ENCODE results near the gene IQCK. TPM values are rescaled to one million over a fixed set of nuclear protein-coding genes. Genes with fewer than 3 reads are reported as not detected.
"Not testable (repeated sequence)": the region's sequence is repeated elsewhere in the genome, so short reads cannot be mapped to it uniquely, and the experiment has no call there.

IQCK gene
- total RNA-seq, 2 donors from 2014 or later = 17.5 to 18.1 TPM

- no peak overlapping the region for H3K4me3 ChIP-seq
- H3K27ac ChIP-seq = no peak overlapping the region
- ATAC-seq (ENCODE audit: insufficient number of reproducible peaks, low FRiP score, low read depth) (no peak), DNase-seq (ENCODE audit: low spot score) (no peak)
- H3K4me1 ChIP-seq (ENCODE audit: control insufficient read depth in 1 of 2, low read depth in 2 of 2) = no peaks in the 10 kb centered on the region
- H3K9me3 ChIP-seq = no peaks in the 10 kb centered on the region
- no peaks in the 10 kb centered on the region for H3K27me3 ChIP-seq (replicated peaks; ENCODE audit: insufficient read depth)
- TF ChIP-seq CTCF (IDR thresholded peaks at IDR 0.05) = no peak
- no peaks in the 10 kb centered on the region for H3K36me3 ChIP-seq
These were observed 67.0 kb downstream of the IQCK start for GRCh38 chr16:19785081-19785480.

GRCh38 chr16:19785512-19786130 lies 67.5 kb downstream of the IQCK start:
- Histone ChIP-seq H3K4me1 (ENCODE audit: control insufficient read depth in 1 of 2, low read depth in 2 of 2) (no peaks in the 10 kb centered on the region), H3K4me3 (no peak overlapping the region), H3K36me3 (no peaks in the 10 kb centered on the region), H3K27ac (no peak overlapping the region), H3K27me3 (replicated peaks; ENCODE audit: insufficient read depth) (no peaks in the 10 kb centered on the region), H3K9me3 (no peaks in the 10 kb centered on the region)
- DNase-seq (ENCODE audit: low spot score) (no peak), ATAC-seq (ENCODE audit: insufficient number of reproducible peaks, low FRiP score, low read depth) (no peak)
- TF ChIP-seq CTCF (IDR thresholded peaks at IDR 0.05) = no peak

- not testable (repeated sequence) for H3K9me3 ChIP-seq; ATAC-seq (ENCODE audit: insufficient number of reproducible peaks, low FRiP score, low read depth); H3K4me1 ChIP-seq (ENCODE audit: control insufficient read depth in 1 of 2, low read depth in 2 of 2); H3K4me3 ChIP-seq; DNase-seq (ENCODE audit: low spot score); H3K27me3 ChIP-seq (replicated peaks; ENCODE audit: insufficient read depth); H3K36me3 ChIP-seq; H3K27ac ChIP-seq
These were observed 83.3 kb downstream of the IQCK start for GRCh38 chr16:19801369-19801768.

GRCh38 chr16:19801824-19802223 lies 83.8 kb downstream of the IQCK start:
- not testable (repeated sequence) for H3K9me3 ChIP-seq; H3K4me1 ChIP-seq (ENCODE audit: control insufficient read depth in 1 of 2, low read depth in 2 of 2); H3K36me3 ChIP-seq; DNase-seq (ENCODE audit: low spot score); H3K27ac ChIP-seq; H3K27me3 ChIP-seq (replicated peaks; ENCODE audit: insufficient read depth); ATAC-seq (ENCODE audit: insufficient number of reproducible peaks, low FRiP score, low read depth); H3K4me3 ChIP-seq

GRCh38 chr16:19802612-19803011 lies 84.5 kb downstream of the IQCK start:
- ATAC-seq (ENCODE audit: insufficient number of reproducible peaks, low FRiP score, low read depth) (no peak), DNase-seq (ENCODE audit: low spot score) (no peak)
- H3K27me3 ChIP-seq (replicated peaks; ENCODE audit: insufficient read depth) = no peaks in the 10 kb centered on the region
- H3K27ac ChIP-seq = no peak overlapping the region
- H3K9me3 ChIP-seq = no peaks in the 10 kb centered on the region
- no peak overlapping the region for H3K4me3 ChIP-seq
- H3K4me1 ChIP-seq (ENCODE audit: control insufficient read depth in 1 of 2, low read depth in 2 of 2) = peaks cover 0 to 7% of the 10 kb centered on the region in 2 donors
- TF ChIP-seq CTCF (IDR thresholded peaks at IDR 0.05) = no peak
- no peaks in the 10 kb centered on the region for H3K36me3 ChIP-seq

- no peak for ATAC-seq (ENCODE audit: insufficient number of reproducible peaks, low FRiP score, low read depth)
- no peak overlapping the region for H3K4me3 ChIP-seq
- no peak overlapping the region for H3K27ac ChIP-seq
These were observed 86.7 kb downstream of the IQCK start for GRCh38 chr16:19804538-19805323.

More at GRCh38 chr16:19804538-19805323, 86.7 kb downstream of the IQCK start:
- no peak for DNase-seq (ENCODE audit: low spot score)
- no peak for TF ChIP-seq CTCF (IDR thresholded peaks at IDR 0.05)
- no peaks in the 10 kb centered on the region for H3K27me3 ChIP-seq (replicated peaks; ENCODE audit: insufficient read depth)
- peaks cover 11 to 20% of the 10 kb centered on the region in 2 donors for H3K4me1 ChIP-seq (ENCODE audit: control insufficient read depth in 1 of 2, low read depth in 2 of 2)
- H3K36me3 ChIP-seq = no peaks in the 10 kb centered on the region
- H3K9me3 ChIP-seq = no peaks in the 10 kb centered on the region
